ENCODE data around the gene LAIR2.

The LAIR2 gene

GRCh38 chr19:54534156-54534555 is 31.5 kb downstream of the LAIR2 start:
- no peak for DNase-seq (ENCODE audit: low read depth, low spot score)

GRCh38 chr19:54535601-54536000 is 33.0 kb downstream of the LAIR2 start:
- DNase-seq (ENCODE audit: low read depth, low spot score): no peak

- no peak for DNase-seq (ENCODE audit: low read depth, low spot score)
Measured at GRCh38 chr19:54536956-54537355, 34.3 kb downstream of the LAIR2 start.

- no peak for DNase-seq (ENCODE audit: low read depth, low spot score)
Measured at GRCh38 chr19:54541712-54542111, 39.1 kb downstream of the LAIR2 start.

- no peak for DNase-seq (ENCODE audit: low read depth, low spot score)
Measured at GRCh38 chr19:54548806-54549205, 46.2 kb downstream of the LAIR2 start.

- no peak for DNase-seq (ENCODE audit: low read depth, low spot score)
Measured at GRCh38 chr19:54549224-54549623, 46.6 kb downstream of the LAIR2 start.

GRCh38 chr19:54551293-54551692 is 48.7 kb downstream of the LAIR2 start:
- no peak for DNase-seq (ENCODE audit: low read depth, low spot score)

GRCh38 chr19:54551950-54552912 is 49.6 kb downstream of the LAIR2 start:
- DNase-seq (ENCODE audit: low read depth, low spot score): no peak

GRCh38 chr19:54552913-54553310 is 50.3 kb downstream of the LAIR2 start:
- no peak for DNase-seq (ENCODE audit: low read depth, low spot score)

- no peak for DNase-seq (ENCODE audit: low read depth, low spot score)
Measured at GRCh38 chr19:54554006-54554405, 51.4 kb downstream of the LAIR2 start.

GRCh38 chr19:54554896-54555295 is 52.3 kb downstream of the LAIR2 start:
- no peak for DNase-seq (ENCODE audit: low read depth, low spot score)

- DNase-seq (ENCODE audit: low read depth, low spot score): no peak
Measured at GRCh38 chr19:54556194-54556593, 53.6 kb downstream of the LAIR2 start.

- DNase-seq (ENCODE audit: low read depth, low spot score): no peak
Measured at GRCh38 chr19:54558339-54558738, 55.7 kb downstream of the LAIR2 start.
